ENCODE measurements around the gene FAM186B.

DNA sequence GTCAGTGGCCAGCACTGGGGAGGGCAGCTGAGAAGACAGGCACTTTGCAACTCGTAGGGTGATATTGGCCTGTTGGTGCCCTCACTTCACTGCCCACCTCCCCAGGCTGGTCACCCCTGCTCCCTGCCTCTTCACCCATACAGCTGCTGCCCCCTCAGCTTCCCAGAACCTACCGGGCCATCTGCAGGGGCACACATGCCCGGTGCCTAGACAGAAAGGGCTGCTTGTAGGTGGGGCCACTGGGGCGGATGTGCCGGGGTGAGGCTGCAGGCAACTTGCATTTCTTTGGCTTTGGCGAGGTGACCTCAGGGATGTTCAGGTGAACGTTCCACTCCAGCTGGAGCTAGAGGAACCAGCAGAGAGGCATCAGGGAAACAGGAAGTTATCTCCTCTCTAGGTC lies 17.2 kb downstream of the FAM186B start:
- TF ChIP-seq, protein P1, sequence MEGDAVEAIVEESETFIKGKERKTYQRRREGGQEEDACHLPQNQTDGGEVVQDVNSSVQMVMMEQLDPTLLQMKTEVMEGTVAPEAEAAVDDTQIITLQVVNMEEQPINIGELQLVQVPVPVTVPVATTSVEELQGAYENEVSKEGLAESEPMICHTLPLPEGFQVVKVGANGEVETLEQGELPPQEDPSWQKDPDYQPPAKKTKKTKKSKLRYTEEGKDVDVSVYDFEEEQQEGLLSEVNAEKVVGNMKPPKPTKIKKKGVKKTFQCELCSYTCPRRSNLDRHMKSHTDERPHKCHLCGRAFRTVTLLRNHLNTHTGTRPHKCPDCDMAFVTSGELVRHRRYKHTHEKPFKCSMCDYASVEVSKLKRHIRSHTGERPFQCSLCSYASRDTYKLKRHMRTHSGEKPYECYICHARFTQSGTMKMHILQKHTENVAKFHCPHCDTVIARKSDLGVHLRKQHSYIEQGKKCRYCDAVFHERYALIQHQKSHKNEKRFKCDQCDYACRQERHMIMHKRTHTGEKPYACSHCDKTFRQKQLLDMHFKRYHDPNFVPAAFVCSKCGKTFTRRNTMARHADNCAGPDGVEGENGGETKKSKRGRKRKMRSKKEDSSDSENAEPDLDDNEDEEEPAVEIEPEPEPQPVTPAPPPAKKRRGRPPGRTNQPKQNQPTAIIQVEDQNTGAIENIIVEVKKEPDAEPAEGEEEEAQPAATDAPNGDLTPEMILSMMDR (IDR thresholded peaks at IDR 0.05): no peak
- no peak for TF ChIP-seq POLR2A (IDR thresholded peaks at IDR 0.05)

All from Peyer's patch (tissue), 4 donors.